Endothelial cell of umbilical vein (primary cell): ENCODE measurements around the gene NRF1. TPM values are rescaled to one million over a fixed set of nuclear protein-coding genes. Genes with fewer than 3 reads are reported as not detected.

Source experiments
- BruUV-seq: library from RNA; stranded (reverse); fragments of 400-500 nt; replicated peaks from 2 replicates; lab custom pipeline; 2021; lab: Mats Ljungman, UMichigan
- CTCF ChIA-PET: fragments of 300-600, 350-600 bp; sonication (Branson Sonifier 250); formaldehyde crosslinking; loops from one replicate; lab custom pipeline; 2021; ENCODE audit warnings: antibody characterized with exemption, inconsistent platforms; lab: Charles Lee
- POLR2A ChIA-PET: fragments of 300-600, 350-600 bp; sonication (Branson Sonifier 250); formaldehyde crosslinking; loops from one replicate; lab custom pipeline; 2021; ENCODE audit warnings: antibody characterized with exemption, inconsistent platforms; lab: Charles Lee
- DNase-seq: peaks from one replicate; pipeline ENCODE4 v3.0.0-alpha.2; 2011; ENCODE audit warnings: low read depth, low spot score
- FAIRE-seq: peaks from 2 replicates; lab custom pipeline; 2011; peaks lifted over from hg19 to GRCh38; lab: Jason Lieb, UNC
- H2AFZ ChIP-seq: 2 replicates; pipeline ENCODE4 v1.6.0; 2012; ENCODE audit warnings: low read depth, low read length, control low read depth, inconsistent platforms
- H3K27ac ChIP-seq: 2 replicates; pipeline ENCODE4 v1.5.1; 2011; ENCODE audit warnings: low read depth, mild to moderate bottlenecking, control low read depth, low read length, moderate library complexity; ENCODE audit not compliant: insufficient read depth
- H3K27me3 ChIP-seq, 2 experiments: 2 replicates each; pipeline versions ENCODE4 v1.6.0 to v1.6.1; 2011; ENCODE audit warnings: low read length in 2 of 2, mixed read lengths in 1 of 2; ENCODE audit not compliant: control insufficient read depth in 2 of 2, insufficient read depth in 2 of 2
- H3K36me3 ChIP-seq, 2 experiments: 2 replicates in 1 of 2; 3 replicates in 1 of 2; pipeline ENCODE4 v1.5.1; 2011; ENCODE audit warnings: low read length in 2 of 2, mild to moderate bottlenecking in 1 of 2, moderate library complexity in 1 of 2; ENCODE audit not compliant: control insufficient read depth in 2 of 2, insufficient read depth in 2 of 2; ENCODE audit errors: extremely low read depth in 1 of 2
- H3K4me1 ChIP-seq: 3 replicates; pipeline ENCODE4 v1.5.1; 2011; ENCODE audit warnings: mild to moderate bottlenecking, low read length; ENCODE audit not compliant: control insufficient read depth, insufficient read depth; ENCODE audit errors: extremely low read depth
- H3K4me2 ChIP-seq: 2 replicates; pipeline ENCODE4 v1.6.1; 2011; ENCODE audit warnings: low read length, control low read depth, mixed read lengths; ENCODE audit not compliant: insufficient read depth
- H3K4me3 ChIP-seq, 3 experiments: fragments of 200-600 bp in 1 of 3; sonication (generic), shearing (Covaris generic) in 1 of 3; replicated peaks in 1 of 3; 2 replicates each; pipeline ENCODE4 v1.5.1; 2011 to 2016; ENCODE audit warnings: control low read depth in 3 of 3, low read length in 3 of 3, mild to moderate bottlenecking in 2 of 3, inconsistent platforms in 1 of 3, low read depth in 1 of 3, moderate library complexity in 1 of 3; ENCODE audit not compliant: insufficient read depth in 1 of 3
- H3K79me2 ChIP-seq: 2 replicates; pipeline ENCODE4 v1.6.0; 2012; ENCODE audit warnings: low read length, inconsistent platforms; ENCODE audit not compliant: control insufficient read depth, insufficient read depth
- H3K9ac ChIP-seq: replicated peaks from 2 replicates; pipeline ENCODE3; 2011; ENCODE audit warnings: low read length, control low read depth; ENCODE audit not compliant: insufficient read depth; ENCODE audit errors: extremely low read depth
- H3K9me1 ChIP-seq: replicated peaks from 3 replicates; pipeline ENCODE4 v1.6.0; 2011; ENCODE audit warnings: mild to moderate bottlenecking, low read length; ENCODE audit not compliant: control insufficient read depth, insufficient read depth; ENCODE audit errors: extremely low read depth
- H3K9me3 ChIP-seq: replicated peaks from 2 replicates; pipeline ENCODE4 v1.5.1; 2012; ENCODE audit warnings: low read length, inconsistent platforms; ENCODE audit not compliant: control insufficient read depth, insufficient read depth
- H4K20me1 ChIP-seq: replicated peaks from 2 replicates; pipeline ENCODE3; 2011; ENCODE audit warnings: mild to moderate bottlenecking, low read length; ENCODE audit not compliant: control insufficient read depth, insufficient read depth; ENCODE audit errors: extremely low read depth
- EZH2 ChIP-seq: IDR thresholded peaks from 2 replicates; pipeline ENCODE4 v1.6.1; 2012; ENCODE audit warnings: borderline replicate concordance, low read depth, mild to moderate bottlenecking, moderate library complexity, low read length, inconsistent platforms; ENCODE audit not compliant: severe bottlenecking
- FOS ChIP-seq: IDR thresholded peaks from 2 replicates; pipeline ENCODE4 v1.6.1; 2011; ENCODE audit warnings: mild to moderate bottlenecking, low read length, moderate library complexity, borderline replicate concordance; ENCODE audit not compliant: insufficient read depth
- GATA2 ChIP-seq: IDR thresholded peaks from 2 replicates; pipeline ENCODE4 v1.7.0; 2011; ENCODE audit warnings: low read depth, mild to moderate bottlenecking, moderate library complexity, mixed read lengths, low read length; ENCODE audit not compliant: insufficient read length, insufficient read depth
- JUN ChIP-seq: IDR thresholded peaks from 2 replicates; pipeline ENCODE4 v1.6.1; 2011; ENCODE audit warnings: borderline replicate concordance, low read depth; ENCODE audit not compliant: insufficient read length, insufficient read depth
- MAX ChIP-seq: IDR thresholded peaks from 2 replicates; pipeline ENCODE4 v1.6.1; 2011; ENCODE audit not compliant: insufficient read depth, insufficient read length
- MYC ChIP-seq: IDR thresholded peaks from one replicate; pipeline ENCODE4 v1.6.1; 2011; ENCODE audit warnings: mild to moderate bottlenecking, low read depth, low read length
- POLR2A ChIP-seq: IDR thresholded peaks from 2 replicates; pipeline ENCODE4 v1.6.1; 2012; ENCODE audit warnings: low read depth, mild to moderate bottlenecking, control low read depth, low read length
- POLR2AphosphoS5 ChIP-seq: IDR thresholded peaks from 2 replicates; pipeline ENCODE4 v1.6.1; 2012; ENCODE audit warnings: low read depth, mild to moderate bottlenecking, control low read depth, low read length, moderate library complexity; ENCODE audit not compliant: insufficient read depth
- dilution Hi-C: fragments of 300-500 bp; cut with MboI; formaldehyde crosslinking; loops from one replicate; pipeline ENCODE4 v1.15.0; 2019; ENCODE audit warnings: low sequenced_read_pairs; ENCODE audit not compliant: extremely low pct_ligation_motif_present
- intact Hi-C: fragments of 100-400 bp; cut with micrococcal nuclease; formaldehyde crosslinking; loops from one replicate; pipeline ENCODE4 v1.10.0; 2022
- polyA plus RNA-seq, 4 experiments: library from polyadenylated mRNA; depleted of rRNA in 3 of 4; stranded (reverse) in 3 of 4; unstranded in 1 of 4; fragments of >200 nt; gene quantifications; 2 replicates each; pipeline versions ENCODE4 v1.2.1 to v1.2.3, GENCODE V29; 2011 to 2012; ENCODE audit warnings: missing spikeins in 1 of 4
- total RNA-seq: library from RNA; stranded (reverse); gene quantifications from 2 replicates; pipeline ENCODE4 v1.2.3, GENCODE V29; 2021
- TF ChIP-seq, protein P1 (sequence below), 2 donors: IDR thresholded peaks; 1 replicate in 1 of 2; 2 replicates in 1 of 2; pipeline ENCODE4 v1.5.1; 2011; ENCODE audit warnings: low read length in 2 of 2, mild to moderate bottlenecking in 2 of 2, moderate library complexity in 2 of 2, control low read depth in 1 of 2, inconsistent platforms in 1 of 2, low read depth in 1 of 2; ENCODE audit not compliant: insufficient read depth in 1 of 2; ENCODE audit errors: extremely low read depth in 1 of 2

Gene NRF1
- total and polyA plus RNA-seq, 2 donors (not counting 3 experiments of a cell fraction or from before 2014, with no cell fraction given), result 14.6 to 20.3 TPM

DNA sequence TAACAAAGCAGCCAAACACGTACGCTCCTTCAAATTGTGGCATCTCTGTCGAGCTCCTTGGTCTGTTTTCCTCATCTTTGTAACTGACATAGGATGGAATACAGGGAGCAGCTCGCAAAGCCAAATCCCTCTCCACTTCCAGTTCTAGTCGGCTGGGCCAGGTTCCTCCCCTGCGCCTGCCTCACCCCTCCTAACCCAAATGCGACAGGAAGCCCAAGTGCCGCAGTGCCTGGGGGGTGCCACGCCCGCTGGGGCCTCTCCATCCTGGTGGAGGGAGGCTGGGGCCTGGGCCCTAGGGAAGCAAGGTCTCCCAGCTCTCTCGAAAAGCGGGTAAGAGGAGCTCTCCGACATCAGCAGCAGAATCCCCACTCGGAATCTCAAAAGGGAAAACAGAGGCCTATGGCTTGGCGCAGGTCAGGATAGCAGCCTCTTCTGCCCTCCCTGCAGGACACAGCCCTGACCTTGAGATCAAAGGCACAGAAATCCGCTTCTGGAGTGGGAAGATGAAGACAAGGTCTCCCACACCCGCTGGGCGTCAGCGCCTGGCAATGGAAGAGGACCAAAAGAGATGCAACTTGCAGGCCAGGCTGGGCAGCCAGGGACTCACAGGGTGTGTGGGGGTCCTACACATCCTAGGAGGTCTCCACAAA lies 165.8 kb downstream of the NRF1 start:
- DNase-seq, result no peak
- no peaks in the 10 kb centered on the region for H3K4me1 ChIP-seq
- CTCF ChIA-PET, result no interaction called here
- no peaks in the 10 kb centered on the region for H3K36me3 ChIP-seq
- TF ChIP-seq, protein P1, sequence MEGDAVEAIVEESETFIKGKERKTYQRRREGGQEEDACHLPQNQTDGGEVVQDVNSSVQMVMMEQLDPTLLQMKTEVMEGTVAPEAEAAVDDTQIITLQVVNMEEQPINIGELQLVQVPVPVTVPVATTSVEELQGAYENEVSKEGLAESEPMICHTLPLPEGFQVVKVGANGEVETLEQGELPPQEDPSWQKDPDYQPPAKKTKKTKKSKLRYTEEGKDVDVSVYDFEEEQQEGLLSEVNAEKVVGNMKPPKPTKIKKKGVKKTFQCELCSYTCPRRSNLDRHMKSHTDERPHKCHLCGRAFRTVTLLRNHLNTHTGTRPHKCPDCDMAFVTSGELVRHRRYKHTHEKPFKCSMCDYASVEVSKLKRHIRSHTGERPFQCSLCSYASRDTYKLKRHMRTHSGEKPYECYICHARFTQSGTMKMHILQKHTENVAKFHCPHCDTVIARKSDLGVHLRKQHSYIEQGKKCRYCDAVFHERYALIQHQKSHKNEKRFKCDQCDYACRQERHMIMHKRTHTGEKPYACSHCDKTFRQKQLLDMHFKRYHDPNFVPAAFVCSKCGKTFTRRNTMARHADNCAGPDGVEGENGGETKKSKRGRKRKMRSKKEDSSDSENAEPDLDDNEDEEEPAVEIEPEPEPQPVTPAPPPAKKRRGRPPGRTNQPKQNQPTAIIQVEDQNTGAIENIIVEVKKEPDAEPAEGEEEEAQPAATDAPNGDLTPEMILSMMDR (IDR thresholded peaks at IDR 0.05; ENCODE audit: extremely low read depth in 1 of 2, insufficient read depth in 1 of 2, low read depth in 1 of 2, low read length in 2 of 2), result no peak
- H3K9ac ChIP-seq, result no peak overlapping the region
- H3K9me1 ChIP-seq, result no peaks in the 10 kb centered on the region
- H3K79me2 ChIP-seq, result no peaks in the 10 kb centered on the region
- H3K27ac ChIP-seq, result no peak overlapping the region
- POLR2A ChIA-PET, result no interaction called here
- dilution Hi-C loops, result no loop called here
- BruUV-seq, result no TSS peak
- H4K20me1 ChIP-seq, result no peaks in the 10 kb centered on the region
- peaks cover 50 to 63% of the 10 kb centered on the region in 2 experiments for H3K27me3 ChIP-seq
- intact Hi-C loops, result no loop called here
- H3K9me3 ChIP-seq, result no peaks in the 10 kb centered on the region
- H3K4me3 ChIP-seq, result no peak overlapping the region
- FAIRE-seq, result no peak
- no peak overlapping the region for H2AFZ ChIP-seq
- no peak overlapping the region for H3K4me2 ChIP-seq

GRCh38 chr7:129777993-129778769 lies 166.7 kb downstream of the NRF1 start:
- no peaks in the 10 kb centered on the region for H3K9me3 ChIP-seq
- dilution Hi-C loops (no loop called here), intact Hi-C loops (no loop called here)
- no peak for TF ChIP-seq GATA2
- TF ChIP-seq POLR2AphosphoS5, result no peak
- TF ChIP-seq JUN, result no peak
- TF ChIP-seq EZH2, result no peak
- TF ChIP-seq MAX, result no peak
- TF ChIP-seq, protein P1 (IDR thresholded peaks at IDR 0.05; ENCODE audit: extremely low read depth in 1 of 2, insufficient read depth in 1 of 2, low read depth in 1 of 2, low read length in 2 of 2), result no peak
- TF ChIP-seq FOS, result no peak
- no peak for TF ChIP-seq MYC
- no peak for TF ChIP-seq POLR2A
- FAIRE-seq, result peak; percentile 44
- H3K27me3 ChIP-seq, result peaks cover 59 to 71% of the 10 kb centered on the region in 2 experiments
- H3K4me3 ChIP-seq, result no peak overlapping the region
- H3K9ac ChIP-seq, result no peak overlapping the region
- H3K4me1 ChIP-seq, result no peaks in the 10 kb centered on the region
- ChIA-PET CTCF (no interaction called here), POLR2A (no interaction called here)
- H3K36me3 ChIP-seq, result no peaks in the 10 kb centered on the region
- no peaks in the 10 kb centered on the region for H3K79me2 ChIP-seq
- no peak overlapping the region for H3K27ac ChIP-seq
- BruUV-seq, result no TSS peak
- no peaks in the 10 kb centered on the region for H3K9me1 ChIP-seq
- DNase-seq, result no peak
- no peaks in the 10 kb centered on the region for H4K20me1 ChIP-seq
- no peak overlapping the region for H2AFZ ChIP-seq
- no peak overlapping the region for H3K4me2 ChIP-seq
